Fibroblast of mammary gland (primary cell): ENCODE results near the gene PIK3C2G.

Experiments
- DNase-seq: peaks from one replicate; pipeline ENCODE4 v3.0.0-alpha.2; 2010; ENCODE audit warnings: low read depth
- H3K4me3 ChIP-seq: 2 replicates; pipeline ENCODE4 v1.5.1; 2011; ENCODE audit warnings: low read depth, mild to moderate bottlenecking, low read length, moderate library complexity; ENCODE audit not compliant: control insufficient read depth
- TF ChIP-seq, protein P1 (sequence below): conservative IDR thresholded peaks from 2 replicates; pipeline ENCODE4 v1.5.1; 2011; ENCODE audit warnings: low read depth, low read length, inconsistent platforms; ENCODE audit not compliant: control insufficient read depth, insufficient read depth

Gene PIK3C2G

DNA sequence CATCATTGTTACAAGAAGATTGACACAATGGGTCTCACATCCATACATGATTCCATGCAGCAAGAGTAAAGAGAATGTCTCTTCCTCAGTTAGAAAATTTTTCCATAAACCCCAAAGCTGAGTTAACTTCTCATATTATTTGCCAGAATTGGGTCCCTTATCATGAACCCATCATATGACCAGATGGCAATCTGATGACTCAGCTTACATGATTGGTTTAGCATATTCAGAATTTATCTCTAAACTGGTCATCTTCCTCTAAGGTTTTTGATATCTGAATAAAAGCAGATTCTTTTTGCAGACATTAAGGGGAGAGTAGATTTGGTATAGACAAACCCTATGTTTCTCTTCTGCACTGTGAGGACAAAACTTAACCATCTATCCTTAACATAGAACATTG lies 174.9 kb downstream of the PIK3C2G start:
- TF ChIP-seq, protein P1, sequence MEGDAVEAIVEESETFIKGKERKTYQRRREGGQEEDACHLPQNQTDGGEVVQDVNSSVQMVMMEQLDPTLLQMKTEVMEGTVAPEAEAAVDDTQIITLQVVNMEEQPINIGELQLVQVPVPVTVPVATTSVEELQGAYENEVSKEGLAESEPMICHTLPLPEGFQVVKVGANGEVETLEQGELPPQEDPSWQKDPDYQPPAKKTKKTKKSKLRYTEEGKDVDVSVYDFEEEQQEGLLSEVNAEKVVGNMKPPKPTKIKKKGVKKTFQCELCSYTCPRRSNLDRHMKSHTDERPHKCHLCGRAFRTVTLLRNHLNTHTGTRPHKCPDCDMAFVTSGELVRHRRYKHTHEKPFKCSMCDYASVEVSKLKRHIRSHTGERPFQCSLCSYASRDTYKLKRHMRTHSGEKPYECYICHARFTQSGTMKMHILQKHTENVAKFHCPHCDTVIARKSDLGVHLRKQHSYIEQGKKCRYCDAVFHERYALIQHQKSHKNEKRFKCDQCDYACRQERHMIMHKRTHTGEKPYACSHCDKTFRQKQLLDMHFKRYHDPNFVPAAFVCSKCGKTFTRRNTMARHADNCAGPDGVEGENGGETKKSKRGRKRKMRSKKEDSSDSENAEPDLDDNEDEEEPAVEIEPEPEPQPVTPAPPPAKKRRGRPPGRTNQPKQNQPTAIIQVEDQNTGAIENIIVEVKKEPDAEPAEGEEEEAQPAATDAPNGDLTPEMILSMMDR, result no peak
- no peak overlapping the region for H3K4me3 ChIP-seq
- no peak for DNase-seq

DNA sequence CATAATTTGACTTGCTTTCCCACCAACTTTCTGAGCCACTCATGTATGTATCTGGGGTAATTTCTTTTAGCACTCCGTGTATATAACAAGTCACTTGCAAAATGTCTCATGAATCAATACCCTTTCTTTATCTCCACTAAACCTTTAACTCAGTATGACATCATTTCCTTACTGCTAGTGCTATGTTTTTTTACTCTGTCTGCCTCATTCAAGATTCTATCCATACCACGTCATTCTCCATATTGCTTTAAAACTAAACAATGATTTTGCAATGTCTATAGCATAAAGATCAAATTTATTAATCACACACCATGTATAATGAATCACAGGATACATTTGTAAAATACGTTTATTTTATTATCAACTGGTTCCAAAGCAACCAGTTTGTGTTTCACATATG lies 178.2 kb downstream of the PIK3C2G start:
- TF ChIP-seq, protein P1, result no peak
- peak; percentile 56 for DNase-seq
- no peak overlapping the region for H3K4me3 ChIP-seq

DNA sequence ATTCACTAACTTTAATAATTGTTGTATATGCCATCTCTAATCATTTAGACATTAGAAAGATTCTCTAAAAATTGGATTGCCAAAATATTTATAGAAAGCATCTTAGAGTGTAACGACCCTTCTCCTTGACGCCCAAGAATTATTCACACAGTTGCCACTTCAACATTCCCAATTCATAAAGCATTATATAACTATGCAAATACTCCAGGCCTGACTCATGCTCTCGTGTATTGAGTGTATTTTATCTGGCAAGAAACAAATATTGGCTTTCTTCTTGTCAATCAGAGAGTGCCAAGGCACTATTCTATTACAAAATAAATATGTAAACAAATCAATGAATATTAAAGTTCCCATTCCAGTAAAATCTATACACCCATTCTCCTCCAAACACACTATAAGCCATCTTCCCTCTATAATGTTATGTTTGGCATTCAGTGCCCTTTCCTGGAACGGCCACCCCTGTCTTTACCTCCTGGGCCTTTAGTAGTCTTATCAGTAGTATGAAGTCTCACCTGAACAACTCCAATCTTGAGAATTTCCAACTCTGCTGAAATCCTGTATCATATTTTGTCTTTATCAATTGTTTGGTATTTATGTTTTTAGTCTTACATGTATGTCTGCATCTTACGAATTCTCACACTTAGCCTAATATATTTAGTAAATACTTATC lies 182.6 kb downstream of the PIK3C2G start:
- no peak overlapping the region for H3K4me3 ChIP-seq
- no peak for DNase-seq
- TF ChIP-seq, protein P1, result no peak

DNA sequence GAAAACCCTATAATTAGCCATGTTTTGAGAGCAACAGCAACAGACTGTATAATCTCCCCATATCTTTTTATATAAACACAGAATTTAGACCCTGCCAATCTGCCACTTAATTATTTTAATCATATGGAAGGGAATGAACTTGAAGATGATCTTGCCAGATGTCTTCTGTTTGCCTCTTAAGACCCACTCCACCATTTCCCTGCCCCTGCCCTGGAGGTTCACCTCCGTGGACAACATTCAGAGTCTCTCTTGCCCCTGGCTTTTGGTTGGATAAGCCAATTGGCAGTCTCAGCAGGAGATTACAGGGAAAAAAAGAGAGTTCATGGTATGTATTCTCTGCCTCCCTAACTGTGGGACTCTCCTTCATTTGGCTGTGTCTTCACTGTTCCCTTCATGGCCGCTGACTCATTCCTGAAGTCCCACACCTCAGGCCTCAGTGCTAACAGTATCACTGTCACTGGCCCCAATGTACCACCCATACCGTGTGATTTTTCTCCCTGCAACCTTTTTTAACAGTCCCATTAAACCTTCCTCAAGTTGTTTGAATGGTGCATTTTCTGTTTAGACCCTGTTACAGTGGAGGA lies 184.8 kb downstream of the PIK3C2G start:
- no peak overlapping the region for H3K4me3 ChIP-seq
- no peak for DNase-seq
- TF ChIP-seq, protein P1, result no peak

DNA sequence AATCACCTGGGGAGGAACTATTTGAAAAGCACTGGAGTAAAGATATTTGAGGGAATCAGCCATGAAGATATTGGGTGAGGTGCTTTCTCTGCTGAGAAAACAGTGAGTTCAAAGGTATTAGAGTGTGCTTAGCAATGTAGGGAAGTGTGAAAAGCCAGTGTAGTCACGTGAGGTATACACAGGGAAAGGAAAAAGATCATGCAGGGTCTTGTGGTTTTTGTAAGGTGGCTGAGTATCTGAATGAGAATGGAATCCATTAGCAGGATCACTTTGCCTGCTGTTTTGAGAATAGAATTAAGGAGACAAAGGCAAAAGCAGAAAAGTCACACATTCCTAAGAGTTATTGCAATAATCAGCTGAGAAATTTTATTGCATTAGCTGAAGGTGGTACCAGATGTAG lies 193.0 kb downstream of the PIK3C2G start:
- TF ChIP-seq, protein P1, result no peak
- no peak overlapping the region for H3K4me3 ChIP-seq
- DNase-seq, result no peak

DNA sequence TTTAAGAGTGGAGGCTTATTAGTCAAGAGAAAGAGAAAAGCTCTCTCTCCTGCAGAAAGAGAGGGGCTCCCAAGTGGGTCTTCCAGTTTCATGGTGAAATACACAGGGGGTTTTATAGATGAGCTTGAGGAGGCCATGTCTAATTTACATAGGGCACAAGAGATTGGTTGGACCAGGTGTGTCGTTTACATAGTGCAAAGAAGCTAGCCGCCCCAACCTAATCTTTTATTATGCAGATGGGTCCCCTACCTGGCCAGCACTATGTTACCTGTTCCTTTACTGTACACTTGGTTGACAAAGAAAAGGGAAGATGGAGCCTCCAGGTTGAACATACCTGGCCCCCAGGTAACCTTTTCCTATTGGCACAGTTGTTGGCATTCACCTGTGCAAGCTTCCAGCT lies 195.0 kb downstream of the PIK3C2G start:
- no peak for DNase-seq
- TF ChIP-seq, protein P1, result no peak
- H3K4me3 ChIP-seq, result no peak overlapping the region

DNA sequence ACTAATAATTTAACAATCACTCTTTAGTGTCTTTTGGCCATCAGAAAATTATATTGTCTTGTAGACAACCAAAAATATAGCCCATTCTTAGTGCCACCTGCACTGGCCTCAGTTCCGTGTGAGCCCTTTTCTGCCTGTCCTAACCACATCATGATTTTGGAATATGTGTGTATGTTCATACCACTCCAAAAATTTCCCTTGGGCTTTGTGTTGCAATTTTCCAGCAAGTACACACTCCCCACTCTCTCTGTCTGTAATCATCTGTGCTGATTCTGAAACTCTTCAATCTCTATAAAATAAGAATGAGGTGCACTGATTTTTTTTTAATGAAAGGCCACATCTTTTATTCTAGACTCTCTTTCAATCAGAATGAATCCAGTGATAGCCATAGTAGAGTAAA lies 196.0 kb downstream of the PIK3C2G start:
- TF ChIP-seq, protein P1, result no peak
- peak; percentile 12 for DNase-seq
- no peak overlapping the region for H3K4me3 ChIP-seq
